Endothelial cell of umbilical vein (primary cell): ENCODE results near the gene SCAP. TPM values are rescaled to one million over a fixed set of nuclear protein-coding genes. Genes with fewer than 3 reads are reported as not detected.
A peak's percentile ranks its signal among the peaks of the same experiment; 100 is the strongest.

Source experiments
- BruUV-seq: library from RNA; stranded (reverse); fragments of 400-500 nt; replicated peaks from 2 replicates; lab custom pipeline; 2021; lab: Mats Ljungman, UMichigan
- CTCF ChIA-PET: fragments of 300-600, 350-600 bp; sonication (Branson Sonifier 250); formaldehyde crosslinking; loops from one replicate; lab custom pipeline; 2021; ENCODE audit warnings: antibody characterized with exemption, inconsistent platforms; lab: Charles Lee
- POLR2A ChIA-PET: fragments of 300-600, 350-600 bp; sonication (Branson Sonifier 250); formaldehyde crosslinking; loops from one replicate; lab custom pipeline; 2021; ENCODE audit warnings: antibody characterized with exemption, inconsistent platforms; lab: Charles Lee
- DNase-seq: peaks from one replicate; pipeline ENCODE4 v3.0.0-alpha.2; 2011; ENCODE audit warnings: low read depth, low spot score
- FAIRE-seq: peaks from 2 replicates; lab custom pipeline; 2011; peaks lifted over from hg19 to GRCh38; lab: Jason Lieb, UNC
- H2AFZ ChIP-seq: 2 replicates; pipeline ENCODE4 v1.6.0; 2012; ENCODE audit warnings: low read depth, low read length, control low read depth, inconsistent platforms
- H3K27ac ChIP-seq: 2 replicates; pipeline ENCODE4 v1.5.1; 2011; ENCODE audit warnings: low read depth, mild to moderate bottlenecking, control low read depth, low read length, moderate library complexity; ENCODE audit not compliant: insufficient read depth
- H3K27me3 ChIP-seq, 2 experiments: 2 replicates each; pipeline versions ENCODE4 v1.6.0 to v1.6.1; 2011; ENCODE audit warnings: low read length in 2 of 2, mixed read lengths in 1 of 2; ENCODE audit not compliant: control insufficient read depth in 2 of 2, insufficient read depth in 2 of 2
- H3K36me3 ChIP-seq, 2 experiments: 2 replicates in 1 of 2; 3 replicates in 1 of 2; pipeline ENCODE4 v1.5.1; 2011; ENCODE audit warnings: low read length in 2 of 2, mild to moderate bottlenecking in 1 of 2, moderate library complexity in 1 of 2; ENCODE audit not compliant: control insufficient read depth in 2 of 2, insufficient read depth in 2 of 2; ENCODE audit errors: extremely low read depth in 1 of 2
- H3K4me1 ChIP-seq: 3 replicates; pipeline ENCODE4 v1.5.1; 2011; ENCODE audit warnings: mild to moderate bottlenecking, low read length; ENCODE audit not compliant: control insufficient read depth, insufficient read depth; ENCODE audit errors: extremely low read depth
- H3K4me2 ChIP-seq: 2 replicates; pipeline ENCODE4 v1.6.1; 2011; ENCODE audit warnings: low read length, control low read depth, mixed read lengths; ENCODE audit not compliant: insufficient read depth
- H3K4me3 ChIP-seq, 3 experiments: fragments of 200-600 bp in 1 of 3; sonication (generic), shearing (Covaris generic) in 1 of 3; replicated peaks in 1 of 3; 2 replicates each; pipeline ENCODE4 v1.5.1; 2011 to 2016; ENCODE audit warnings: control low read depth in 3 of 3, low read length in 3 of 3, mild to moderate bottlenecking in 2 of 3, inconsistent platforms in 1 of 3, low read depth in 1 of 3, moderate library complexity in 1 of 3; ENCODE audit not compliant: insufficient read depth in 1 of 3
- H3K79me2 ChIP-seq: 2 replicates; pipeline ENCODE4 v1.6.0; 2012; ENCODE audit warnings: low read length, inconsistent platforms; ENCODE audit not compliant: control insufficient read depth, insufficient read depth
- H3K9ac ChIP-seq: replicated peaks from 2 replicates; pipeline ENCODE3; 2011; ENCODE audit warnings: low read length, control low read depth; ENCODE audit not compliant: insufficient read depth; ENCODE audit errors: extremely low read depth
- H3K9me1 ChIP-seq: replicated peaks from 3 replicates; pipeline ENCODE4 v1.6.0; 2011; ENCODE audit warnings: mild to moderate bottlenecking, low read length; ENCODE audit not compliant: control insufficient read depth, insufficient read depth; ENCODE audit errors: extremely low read depth
- H3K9me3 ChIP-seq: replicated peaks from 2 replicates; pipeline ENCODE4 v1.5.1; 2012; ENCODE audit warnings: low read length, inconsistent platforms; ENCODE audit not compliant: control insufficient read depth, insufficient read depth
- H4K20me1 ChIP-seq: replicated peaks from 2 replicates; pipeline ENCODE3; 2011; ENCODE audit warnings: mild to moderate bottlenecking, low read length; ENCODE audit not compliant: control insufficient read depth, insufficient read depth; ENCODE audit errors: extremely low read depth
- EZH2 ChIP-seq: IDR thresholded peaks from 2 replicates; pipeline ENCODE4 v1.6.1; 2012; ENCODE audit warnings: borderline replicate concordance, low read depth, mild to moderate bottlenecking, moderate library complexity, low read length, inconsistent platforms; ENCODE audit not compliant: severe bottlenecking
- FOS ChIP-seq: IDR thresholded peaks from 2 replicates; pipeline ENCODE4 v1.6.1; 2011; ENCODE audit warnings: mild to moderate bottlenecking, low read length, moderate library complexity, borderline replicate concordance; ENCODE audit not compliant: insufficient read depth
- GATA2 ChIP-seq: IDR thresholded peaks from 2 replicates; pipeline ENCODE4 v1.7.0; 2011; ENCODE audit warnings: low read depth, mild to moderate bottlenecking, moderate library complexity, mixed read lengths, low read length; ENCODE audit not compliant: insufficient read length, insufficient read depth
- JUN ChIP-seq: IDR thresholded peaks from 2 replicates; pipeline ENCODE4 v1.6.1; 2011; ENCODE audit warnings: borderline replicate concordance, low read depth; ENCODE audit not compliant: insufficient read length, insufficient read depth
- MYC ChIP-seq: IDR thresholded peaks from one replicate; pipeline ENCODE4 v1.6.1; 2011; ENCODE audit warnings: mild to moderate bottlenecking, low read depth, low read length
- POLR2A ChIP-seq: IDR thresholded peaks from 2 replicates; pipeline ENCODE4 v1.6.1; 2012; ENCODE audit warnings: low read depth, mild to moderate bottlenecking, control low read depth, low read length
- POLR2AphosphoS5 ChIP-seq: IDR thresholded peaks from 2 replicates; pipeline ENCODE4 v1.6.1; 2012; ENCODE audit warnings: low read depth, mild to moderate bottlenecking, control low read depth, low read length, moderate library complexity; ENCODE audit not compliant: insufficient read depth
- dilution Hi-C: fragments of 300-500 bp; cut with MboI; formaldehyde crosslinking; loops from one replicate; pipeline ENCODE4 v1.15.0; 2019; ENCODE audit warnings: low sequenced_read_pairs; ENCODE audit not compliant: extremely low pct_ligation_motif_present
- intact Hi-C: fragments of 100-400 bp; cut with micrococcal nuclease; formaldehyde crosslinking; loops from one replicate; pipeline ENCODE4 v1.10.0; 2022
- polyA plus RNA-seq, 4 experiments: library from polyadenylated mRNA; depleted of rRNA in 3 of 4; stranded (reverse) in 3 of 4; unstranded in 1 of 4; fragments of >200 nt; gene quantifications; 2 replicates each; pipeline versions ENCODE4 v1.2.1 to v1.2.3, GENCODE V29; 2011 to 2012; ENCODE audit warnings: missing spikeins in 1 of 4
- total RNA-seq: library from RNA; stranded (reverse); gene quantifications from 2 replicates; pipeline ENCODE4 v1.2.3, GENCODE V29; 2021
- TF ChIP-seq, protein P1 (sequence below): IDR thresholded peaks from 2 replicates; pipeline ENCODE4 v1.6.1; 2011; ENCODE audit not compliant: insufficient read depth, insufficient read length
- TF ChIP-seq, protein P2 (sequence below), 2 donors: IDR thresholded peaks; 1 replicate in 1 of 2; 2 replicates in 1 of 2; pipeline ENCODE4 v1.5.1; 2011; ENCODE audit warnings: low read length in 2 of 2, mild to moderate bottlenecking in 2 of 2, moderate library complexity in 2 of 2, control low read depth in 1 of 2, inconsistent platforms in 1 of 2, low read depth in 1 of 2; ENCODE audit not compliant: insufficient read depth in 1 of 2; ENCODE audit errors: extremely low read depth in 1 of 2

SCAP gene
- total and polyA plus RNA-seq, 2 donors (not counting 3 experiments of a cell fraction or from before 2014, with no cell fraction given): 34.7 to 59.0 TPM

DNA sequence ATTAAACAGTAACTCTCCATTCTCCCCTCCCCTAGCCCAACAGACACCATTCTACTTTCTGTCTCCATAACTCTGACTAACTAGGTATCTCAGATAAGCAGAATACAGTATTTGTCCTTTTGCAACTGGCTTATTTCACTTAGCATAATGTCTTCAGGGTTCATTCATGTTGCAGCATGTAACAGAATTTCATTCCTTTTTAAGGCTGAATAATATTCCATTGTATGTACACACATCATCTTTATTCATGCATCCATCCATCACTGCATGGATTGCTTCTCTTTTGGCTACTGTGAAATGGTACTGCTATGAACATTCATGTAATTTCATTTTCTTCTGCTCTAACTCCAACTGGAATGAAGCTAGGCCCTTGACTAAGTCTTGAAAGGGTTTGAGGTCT is 96.9 kb downstream of the SCAP start:
- Histone ChIP-seq H3K9me3 (no peaks in the 10 kb centered on the region), H3K4me2 (no peak overlapping the region), H3K36me3 (no peaks in the 10 kb centered on the region), H3K27ac (no peak overlapping the region), H2AFZ (no peak overlapping the region), H3K4me1 (peaks cover 13% of the 10 kb centered on the region), H3K9ac (no peak overlapping the region), H3K9me1 (no peaks in the 10 kb centered on the region), H3K79me2 (peaks cover 30% of the 10 kb centered on the region), H4K20me1 (no peaks in the 10 kb centered on the region), H3K27me3 (no peaks in the 10 kb centered on the region), H3K4me3 (no peak overlapping the region)
- FAIRE-seq (peak; percentile 47), DNase-seq (no peak)
- CTCF ChIA-PET: no interaction called here
- no TSS peak for BruUV-seq
- intact Hi-C loops: loop anchor here (10.0 kb wide), 2 partner anchors 364 to 674 kb away; partner anchors contain the start of gene TMIE
- POLR2A ChIA-PET: no interaction called here
- dilution Hi-C loops: no loop called here
- TF ChIP-seq GATA2 (no peak), EZH2 (no peak), POLR2AphosphoS5 (no peak), MYC (no peak), POLR2A (no peak), JUN (no peak), FOS (no peak)
- TF ChIP-seq, protein P1, sequence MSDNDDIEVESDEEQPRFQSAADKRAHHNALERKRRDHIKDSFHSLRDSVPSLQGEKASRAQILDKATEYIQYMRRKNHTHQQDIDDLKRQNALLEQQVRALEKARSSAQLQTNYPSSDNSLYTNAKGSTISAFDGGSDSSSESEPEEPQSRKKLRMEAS: no peak
- TF ChIP-seq, protein P2, sequence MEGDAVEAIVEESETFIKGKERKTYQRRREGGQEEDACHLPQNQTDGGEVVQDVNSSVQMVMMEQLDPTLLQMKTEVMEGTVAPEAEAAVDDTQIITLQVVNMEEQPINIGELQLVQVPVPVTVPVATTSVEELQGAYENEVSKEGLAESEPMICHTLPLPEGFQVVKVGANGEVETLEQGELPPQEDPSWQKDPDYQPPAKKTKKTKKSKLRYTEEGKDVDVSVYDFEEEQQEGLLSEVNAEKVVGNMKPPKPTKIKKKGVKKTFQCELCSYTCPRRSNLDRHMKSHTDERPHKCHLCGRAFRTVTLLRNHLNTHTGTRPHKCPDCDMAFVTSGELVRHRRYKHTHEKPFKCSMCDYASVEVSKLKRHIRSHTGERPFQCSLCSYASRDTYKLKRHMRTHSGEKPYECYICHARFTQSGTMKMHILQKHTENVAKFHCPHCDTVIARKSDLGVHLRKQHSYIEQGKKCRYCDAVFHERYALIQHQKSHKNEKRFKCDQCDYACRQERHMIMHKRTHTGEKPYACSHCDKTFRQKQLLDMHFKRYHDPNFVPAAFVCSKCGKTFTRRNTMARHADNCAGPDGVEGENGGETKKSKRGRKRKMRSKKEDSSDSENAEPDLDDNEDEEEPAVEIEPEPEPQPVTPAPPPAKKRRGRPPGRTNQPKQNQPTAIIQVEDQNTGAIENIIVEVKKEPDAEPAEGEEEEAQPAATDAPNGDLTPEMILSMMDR (IDR thresholded peaks at IDR 0.05; ENCODE audit: extremely low read depth in 1 of 2, insufficient read depth in 1 of 2, low read depth in 1 of 2, low read length in 2 of 2): no peak
